Measurements from ENCODE around the gene GPR39. TPM values are rescaled to one million over a fixed set of nuclear protein-coding genes. Genes with fewer than 3 reads are reported as not detected.

The GPR39 gene
- total and polyA plus RNA-seq, 5 experiments from 2014 or later = not detected

- POLR2A ChIA-PET = no interaction called here
- ATAC-seq (no peak), DNase-seq (no peak)
- Mint-ChIP-seq H3K27ac (no peak overlapping the region), H3K4me1 (no peaks in the 10 kb centered on the region), H3K36me3 (no peaks in the 10 kb centered on the region), H3K9me3 (peaks cover 0 to 2% (median 0%) of the 10 kb centered on the region in 9 donors), H3K4me3 (no peak overlapping the region), H3K27me3 (peaks cover 0 to 13% (median 2%) of the 10 kb centered on the region in 5 donors)
Observed at GRCh38 chr2:132607426-132608090, 191.0 kb downstream of the GPR39 start.

- Mint-ChIP-seq H3K27me3 (peaks cover 0 to 13% (median 2%) of the 10 kb centered on the region in 5 donors), H3K9me3 (peaks cover 0 to 2% (median 0%) of the 10 kb centered on the region in 9 donors), H3K27ac (no peak overlapping the region), H3K36me3 (no peaks in the 10 kb centered on the region), H3K4me1 (no peaks in the 10 kb centered on the region), H3K4me3 (no peak overlapping the region)
- POLR2A ChIA-PET = no interaction called here
- ATAC-seq (no peak), DNase-seq (no peak)
Observed at GRCh38 chr2:132608311-132608710, 191.7 kb downstream of the GPR39 start.

- DNase-seq (no peak), ATAC-seq (no peak)
- POLR2A ChIA-PET = no interaction called here
- Mint-ChIP-seq H3K27me3 (peaks cover 0 to 13% (median 2%) of the 10 kb centered on the region in 5 donors), H3K4me3 (no peak overlapping the region), H3K9me3 (peaks cover 0 to 2% (median 0%) of the 10 kb centered on the region in 9 donors), H3K27ac (no peak overlapping the region), H3K36me3 (no peaks in the 10 kb centered on the region), H3K4me1 (no peaks in the 10 kb centered on the region)
Observed at GRCh38 chr2:132609101-132609890, 192.7 kb downstream of the GPR39 start.

GRCh38 chr2:132611719-132612118 lies 195.1 kb downstream of the GPR39 start:
- POLR2A ChIA-PET = no interaction called here
- ATAC-seq = no peak
- H3K27me3 Mint-ChIP-seq = peaks cover 0 to 4% (median 0%) of the 10 kb centered on the region in 5 donors
- H3K27ac Mint-ChIP-seq = no peak overlapping the region
- H3K4me3 Mint-ChIP-seq = no peak overlapping the region
- no peak for DNase-seq
- peaks cover 0 to 2% (median 0%) of the 10 kb centered on the region in 9 donors for H3K9me3 Mint-ChIP-seq
- H3K4me1 Mint-ChIP-seq = no peaks in the 10 kb centered on the region
- H3K36me3 Mint-ChIP-seq = no peaks in the 10 kb centered on the region

- H3K9me3 Mint-ChIP-seq = peaks cover 0 to 3% (median 0%) of the 10 kb centered on the region in 9 donors
- POLR2A ChIA-PET = no interaction called here
- H3K36me3 Mint-ChIP-seq = no peaks in the 10 kb centered on the region
- H3K27ac Mint-ChIP-seq = no peak overlapping the region
- H3K4me3 Mint-ChIP-seq = no peak overlapping the region
- ATAC-seq (no peak), DNase-seq (no peak)
- H3K4me1 Mint-ChIP-seq = no peaks in the 10 kb centered on the region
- H3K27me3 Mint-ChIP-seq = peaks cover 0 to 2% (median 0%) of the 10 kb centered on the region in 5 donors
Observed at GRCh38 chr2:132615329-132616085, 198.9 kb downstream of the GPR39 start.

- Mint-ChIP-seq H3K36me3 (no peaks in the 10 kb centered on the region), H3K4me3 (no peak overlapping the region), H3K27me3 (peaks cover 0 to 2% (median 0%) of the 10 kb centered on the region in 5 donors), H3K27ac (no peak overlapping the region), H3K9me3 (peaks cover 0 to 3% (median 0%) of the 10 kb centered on the region in 9 donors), H3K4me1 (no peaks in the 10 kb centered on the region)
- ATAC-seq (no peak), DNase-seq (no peak)
- POLR2A ChIA-PET = no interaction called here
Observed at GRCh38 chr2:132617989-132618388, 201.4 kb downstream of the GPR39 start.

- Mint-ChIP-seq H3K4me3 (no peak overlapping the region), H3K27ac (no peak overlapping the region), H3K36me3 (no peaks in the 10 kb centered on the region), H3K4me1 (no peaks in the 10 kb centered on the region), H3K9me3 (peaks cover 0 to 3% (median 0%) of the 10 kb centered on the region in 9 donors), H3K27me3 (peaks cover 0 to 2% (median 0%) of the 10 kb centered on the region in 5 donors)
- DNase-seq (no peak), ATAC-seq (no peak)
- POLR2A ChIA-PET = no interaction called here
Observed at GRCh38 chr2:132618734-132619133, 202.1 kb downstream of the GPR39 start.

- H3K27me3 Mint-ChIP-seq = peaks cover 0 to 2% (median 0%) of the 10 kb centered on the region in 5 donors
- ATAC-seq = no peak
- no peaks in the 10 kb centered on the region for H3K36me3 Mint-ChIP-seq
- no peak overlapping the region for H3K27ac Mint-ChIP-seq
- POLR2A ChIA-PET = no interaction called here
- no peaks in the 10 kb centered on the region for H3K4me1 Mint-ChIP-seq
- no peak overlapping the region for H3K4me3 Mint-ChIP-seq
- H3K9me3 Mint-ChIP-seq = peaks cover 0 to 11% (median 0%) of the 10 kb centered on the region in 9 donors
- DNase-seq = no peak
Observed at GRCh38 chr2:132620115-132620514, 203.5 kb downstream of the GPR39 start.

- no peak for ATAC-seq
- no peak overlapping the region for H3K27ac Mint-ChIP-seq
- POLR2A ChIA-PET = no interaction called here
Observed at GRCh38 chr2:132621131-132621875, 204.7 kb downstream of the GPR39 start.

GRCh38 chr2:132623096-132623839 lies 206.7 kb downstream of the GPR39 start:
- no peaks in the 10 kb centered on the region for H3K27me3 Mint-ChIP-seq
- H3K27ac Mint-ChIP-seq = no peak overlapping the region
- H3K4me3 Mint-ChIP-seq = no peak overlapping the region
- H3K4me1 Mint-ChIP-seq = no peaks in the 10 kb centered on the region
- H3K36me3 Mint-ChIP-seq = no peaks in the 10 kb centered on the region
- H3K9me3 Mint-ChIP-seq = peaks cover 0 to 12% (median 0%) of the 10 kb centered on the region in 9 donors
- no peak for DNase-seq
- POLR2A ChIA-PET = interaction anchor here (0.5 kb wide), 1 partner anchor 573 kb away, joined by 4 read pairs; no protein-coding TSS in a partner anchor
- no peak for ATAC-seq

More at GRCh38 chr2:132621131-132621875, 204.7 kb downstream of the GPR39 start:
- Mint-ChIP-seq H3K36me3 (no peaks in the 10 kb centered on the region), H3K4me1 (no peaks in the 10 kb centered on the region), H3K4me3 (no peak overlapping the region), H3K9me3 (peaks cover 0 to 12% (median 0%) of the 10 kb centered on the region in 9 donors), H3K27me3 (no peaks in the 10 kb centered on the region)
- no peak for DNase-seq

GRCh38 chr2:132627536-132627935 lies 210.9 kb downstream of the GPR39 start:
- DNase-seq (no peak), ATAC-seq (no peak)
- POLR2A ChIA-PET = no interaction called here
- Mint-ChIP-seq H3K27me3 (peaks cover 0 to 9% (median 2%) of the 10 kb centered on the region in 5 donors), H3K9me3 (peaks cover 0 to 21% (median 0%) of the 10 kb centered on the region in 9 donors), H3K27ac (no peak overlapping the region), H3K4me3 (no peak overlapping the region), H3K4me1 (no peaks in the 10 kb centered on the region), H3K36me3 (no peaks in the 10 kb centered on the region)
